Endothelial cell of umbilical vein (primary cell): ENCODE data around the gene RAP2A. TPM values are rescaled to one million over a fixed set of nuclear protein-coding genes. Genes with fewer than 3 reads are reported as not detected.

Experiments used
- BruUV-seq: library from RNA; stranded (reverse); fragments of 400-500 nt; replicated peaks from 2 replicates; lab custom pipeline; 2021; lab: Mats Ljungman, UMichigan
- CTCF ChIA-PET: fragments of 300-600, 350-600 bp; sonication (Branson Sonifier 250); formaldehyde crosslinking; loops from one replicate; lab custom pipeline; 2021; ENCODE audit warnings: antibody characterized with exemption, inconsistent platforms; lab: Charles Lee
- POLR2A ChIA-PET: fragments of 300-600, 350-600 bp; sonication (Branson Sonifier 250); formaldehyde crosslinking; loops from one replicate; lab custom pipeline; 2021; ENCODE audit warnings: antibody characterized with exemption, inconsistent platforms; lab: Charles Lee
- DNase-seq: peaks from one replicate; pipeline ENCODE4 v3.0.0-alpha.2; 2011; ENCODE audit warnings: low read depth, low spot score
- FAIRE-seq: peaks from 2 replicates; lab custom pipeline; 2011; peaks lifted over from hg19 to GRCh38; lab: Jason Lieb, UNC
- H2AFZ ChIP-seq: 2 replicates; pipeline ENCODE4 v1.6.0; 2012; ENCODE audit warnings: low read depth, low read length, control low read depth, inconsistent platforms
- H3K27ac ChIP-seq: 2 replicates; pipeline ENCODE4 v1.5.1; 2011; ENCODE audit warnings: low read depth, mild to moderate bottlenecking, control low read depth, low read length, moderate library complexity; ENCODE audit not compliant: insufficient read depth
- H3K27me3 ChIP-seq, 2 experiments: 2 replicates each; pipeline versions ENCODE4 v1.6.0 to v1.6.1; 2011; ENCODE audit warnings: low read length in 2 of 2, mixed read lengths in 1 of 2; ENCODE audit not compliant: control insufficient read depth in 2 of 2, insufficient read depth in 2 of 2
- H3K36me3 ChIP-seq, 2 experiments: 2 replicates in 1 of 2; 3 replicates in 1 of 2; pipeline ENCODE4 v1.5.1; 2011; ENCODE audit warnings: low read length in 2 of 2, mild to moderate bottlenecking in 1 of 2, moderate library complexity in 1 of 2; ENCODE audit not compliant: control insufficient read depth in 2 of 2, insufficient read depth in 2 of 2; ENCODE audit errors: extremely low read depth in 1 of 2
- H3K4me1 ChIP-seq: 3 replicates; pipeline ENCODE4 v1.5.1; 2011; ENCODE audit warnings: mild to moderate bottlenecking, low read length; ENCODE audit not compliant: control insufficient read depth, insufficient read depth; ENCODE audit errors: extremely low read depth
- H3K4me2 ChIP-seq: 2 replicates; pipeline ENCODE4 v1.6.1; 2011; ENCODE audit warnings: low read length, control low read depth, mixed read lengths; ENCODE audit not compliant: insufficient read depth
- H3K4me3 ChIP-seq, 3 experiments: fragments of 200-600 bp in 1 of 3; sonication (generic), shearing (Covaris generic) in 1 of 3; replicated peaks in 1 of 3; 2 replicates each; pipeline ENCODE4 v1.5.1; 2011 to 2016; ENCODE audit warnings: control low read depth in 3 of 3, low read length in 3 of 3, mild to moderate bottlenecking in 2 of 3, inconsistent platforms in 1 of 3, low read depth in 1 of 3, moderate library complexity in 1 of 3; ENCODE audit not compliant: insufficient read depth in 1 of 3
- H3K79me2 ChIP-seq: 2 replicates; pipeline ENCODE4 v1.6.0; 2012; ENCODE audit warnings: low read length, inconsistent platforms; ENCODE audit not compliant: control insufficient read depth, insufficient read depth
- H3K9ac ChIP-seq: replicated peaks from 2 replicates; pipeline ENCODE3; 2011; ENCODE audit warnings: low read length, control low read depth; ENCODE audit not compliant: insufficient read depth; ENCODE audit errors: extremely low read depth
- H3K9me1 ChIP-seq: replicated peaks from 3 replicates; pipeline ENCODE4 v1.6.0; 2011; ENCODE audit warnings: mild to moderate bottlenecking, low read length; ENCODE audit not compliant: control insufficient read depth, insufficient read depth; ENCODE audit errors: extremely low read depth
- H3K9me3 ChIP-seq: replicated peaks from 2 replicates; pipeline ENCODE4 v1.5.1; 2012; ENCODE audit warnings: low read length, inconsistent platforms; ENCODE audit not compliant: control insufficient read depth, insufficient read depth
- H4K20me1 ChIP-seq: replicated peaks from 2 replicates; pipeline ENCODE3; 2011; ENCODE audit warnings: mild to moderate bottlenecking, low read length; ENCODE audit not compliant: control insufficient read depth, insufficient read depth; ENCODE audit errors: extremely low read depth
- EZH2 ChIP-seq: IDR thresholded peaks from 2 replicates; pipeline ENCODE4 v1.6.1; 2012; ENCODE audit warnings: borderline replicate concordance, low read depth, mild to moderate bottlenecking, moderate library complexity, low read length, inconsistent platforms; ENCODE audit not compliant: severe bottlenecking
- FOS ChIP-seq: IDR thresholded peaks from 2 replicates; pipeline ENCODE4 v1.6.1; 2011; ENCODE audit warnings: mild to moderate bottlenecking, low read length, moderate library complexity, borderline replicate concordance; ENCODE audit not compliant: insufficient read depth
- GATA2 ChIP-seq: IDR thresholded peaks from 2 replicates; pipeline ENCODE4 v1.7.0; 2011; ENCODE audit warnings: low read depth, mild to moderate bottlenecking, moderate library complexity, mixed read lengths, low read length; ENCODE audit not compliant: insufficient read length, insufficient read depth
- JUN ChIP-seq: IDR thresholded peaks from 2 replicates; pipeline ENCODE4 v1.6.1; 2011; ENCODE audit warnings: borderline replicate concordance, low read depth; ENCODE audit not compliant: insufficient read length, insufficient read depth
- MYC ChIP-seq: IDR thresholded peaks from one replicate; pipeline ENCODE4 v1.6.1; 2011; ENCODE audit warnings: mild to moderate bottlenecking, low read depth, low read length
- POLR2A ChIP-seq: IDR thresholded peaks from 2 replicates; pipeline ENCODE4 v1.6.1; 2012; ENCODE audit warnings: low read depth, mild to moderate bottlenecking, control low read depth, low read length
- POLR2AphosphoS5 ChIP-seq: IDR thresholded peaks from 2 replicates; pipeline ENCODE4 v1.6.1; 2012; ENCODE audit warnings: low read depth, mild to moderate bottlenecking, control low read depth, low read length, moderate library complexity; ENCODE audit not compliant: insufficient read depth
- dilution Hi-C: fragments of 300-500 bp; cut with MboI; formaldehyde crosslinking; loops from one replicate; pipeline ENCODE4 v1.15.0; 2019; ENCODE audit warnings: low sequenced_read_pairs; ENCODE audit not compliant: extremely low pct_ligation_motif_present
- intact Hi-C: fragments of 100-400 bp; cut with micrococcal nuclease; formaldehyde crosslinking; loops from one replicate; pipeline ENCODE4 v1.10.0; 2022
- polyA plus RNA-seq, 4 experiments: library from polyadenylated mRNA; depleted of rRNA in 3 of 4; stranded (reverse) in 3 of 4; unstranded in 1 of 4; fragments of >200 nt; gene quantifications; 2 replicates each; pipeline versions ENCODE4 v1.2.1 to v1.2.3, GENCODE V29; 2011 to 2012; ENCODE audit warnings: missing spikeins in 1 of 4
- total RNA-seq: library from RNA; stranded (reverse); gene quantifications from 2 replicates; pipeline ENCODE4 v1.2.3, GENCODE V29; 2021
- TF ChIP-seq, protein P1 (sequence below), 2 donors: IDR thresholded peaks; 1 replicate in 1 of 2; 2 replicates in 1 of 2; pipeline ENCODE4 v1.5.1; 2011; ENCODE audit warnings: low read length in 2 of 2, mild to moderate bottlenecking in 2 of 2, moderate library complexity in 2 of 2, control low read depth in 1 of 2, inconsistent platforms in 1 of 2, low read depth in 1 of 2; ENCODE audit not compliant: insufficient read depth in 1 of 2; ENCODE audit errors: extremely low read depth in 1 of 2
- TF ChIP-seq, protein P2 (sequence below): IDR thresholded peaks from 2 replicates; pipeline ENCODE4 v1.6.1; 2011; ENCODE audit not compliant: insufficient read depth, insufficient read length

The RAP2A gene
- total and polyA plus RNA-seq, 2 donors (not counting 3 experiments of a cell fraction or from before 2014, with no cell fraction given) = 7.8 to 44.4 TPM

- DNase-seq = no peak
- TF ChIP-seq MYC (no peak), POLR2AphosphoS5 (no peak), FOS (no peak), GATA2 (no peak), EZH2 (no peak), POLR2A (no peak), JUN (no peak)
- TF ChIP-seq, protein P1, sequence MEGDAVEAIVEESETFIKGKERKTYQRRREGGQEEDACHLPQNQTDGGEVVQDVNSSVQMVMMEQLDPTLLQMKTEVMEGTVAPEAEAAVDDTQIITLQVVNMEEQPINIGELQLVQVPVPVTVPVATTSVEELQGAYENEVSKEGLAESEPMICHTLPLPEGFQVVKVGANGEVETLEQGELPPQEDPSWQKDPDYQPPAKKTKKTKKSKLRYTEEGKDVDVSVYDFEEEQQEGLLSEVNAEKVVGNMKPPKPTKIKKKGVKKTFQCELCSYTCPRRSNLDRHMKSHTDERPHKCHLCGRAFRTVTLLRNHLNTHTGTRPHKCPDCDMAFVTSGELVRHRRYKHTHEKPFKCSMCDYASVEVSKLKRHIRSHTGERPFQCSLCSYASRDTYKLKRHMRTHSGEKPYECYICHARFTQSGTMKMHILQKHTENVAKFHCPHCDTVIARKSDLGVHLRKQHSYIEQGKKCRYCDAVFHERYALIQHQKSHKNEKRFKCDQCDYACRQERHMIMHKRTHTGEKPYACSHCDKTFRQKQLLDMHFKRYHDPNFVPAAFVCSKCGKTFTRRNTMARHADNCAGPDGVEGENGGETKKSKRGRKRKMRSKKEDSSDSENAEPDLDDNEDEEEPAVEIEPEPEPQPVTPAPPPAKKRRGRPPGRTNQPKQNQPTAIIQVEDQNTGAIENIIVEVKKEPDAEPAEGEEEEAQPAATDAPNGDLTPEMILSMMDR (IDR thresholded peaks at IDR 0.05; ENCODE audit: extremely low read depth in 1 of 2, insufficient read depth in 1 of 2, low read depth in 1 of 2, low read length in 2 of 2) = no peak
- TF ChIP-seq, protein P2, sequence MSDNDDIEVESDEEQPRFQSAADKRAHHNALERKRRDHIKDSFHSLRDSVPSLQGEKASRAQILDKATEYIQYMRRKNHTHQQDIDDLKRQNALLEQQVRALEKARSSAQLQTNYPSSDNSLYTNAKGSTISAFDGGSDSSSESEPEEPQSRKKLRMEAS = no peak
- Histone ChIP-seq H3K4me1 (peaks cover 13% of the 10 kb centered on the region), H3K4me3 (no peak overlapping the region), H3K79me2 (peaks cover 17% of the 10 kb centered on the region), H3K4me2 (no peak overlapping the region), H2AFZ (no peak overlapping the region), H3K27me3 (no peaks in the 10 kb centered on the region), H3K36me3 (no peaks in the 10 kb centered on the region), H4K20me1 (no peaks in the 10 kb centered on the region), H3K9ac (no peak overlapping the region), H3K9me1 (no peaks in the 10 kb centered on the region), H3K27ac (no peak overlapping the region), H3K9me3 (no peaks in the 10 kb centered on the region)
- intact Hi-C loops (loop anchor here (10.0 kb wide), 1 partner anchor 1376 kb away; the partner anchor contains the start of gene UGGT2), dilution Hi-C loops (no loop called here)
- CTCF ChIA-PET = no interaction called here
- no peak for FAIRE-seq
- BruUV-seq = no TSS peak
- POLR2A ChIA-PET = no interaction called here
These were observed 2.7 kb upstream of the RAP2A start for GRCh38 chr13:97431171-97431764.
